ENCODE measurements around the gene FRS2. TPM values are rescaled to one million over a fixed set of nuclear protein-coding genes. Genes with fewer than 3 reads are reported as not detected.

Gene FRS2
- total and polyA plus RNA-seq, 2 donors (not counting 1 experiment from before 2014, with no cell fraction given) = 11.3 to 33.7 TPM

- Histone ChIP-seq H3K4me3 (ENCODE audit: control extremely low read depth in 1 of 5, extremely low read depth in 1 of 5, insufficient read depth in 1 of 5, low read depth in 2 of 5, low read length in 4 of 5) (no peak overlapping the region), H3K9ac (ENCODE audit: low read length) (no peak overlapping the region), H3K27me3 (replicated peaks in 1 of 4; ENCODE audit: control extremely low read depth in 1 of 4, control insufficient read depth in 3 of 4, insufficient read depth in 4 of 4, low read length in 3 of 4) (no peaks in the 10 kb centered on the region), H3K27ac (ENCODE audit: low read length in 2 of 2) (no peak overlapping the region), H3K79me2 (ENCODE audit: control insufficient read depth, insufficient read depth, low read length) (peaks cover 93% of the 10 kb centered on the region), H3K4me2 (replicated peaks; ENCODE audit: low read depth, low read length, poor library complexity, severe bottlenecking) (no peak overlapping the region), H3K36me3 (replicated peaks in 1 of 2; ENCODE audit: control extremely low read depth in 1 of 2, control insufficient read depth in 1 of 2, extremely low read depth in 1 of 2, insufficient read depth in 2 of 2, low read length in 1 of 2) (no peaks in the 10 kb centered on the region), H2AFZ (ENCODE audit: insufficient read depth, low read depth, low read length, poor library complexity, severe bottlenecking) (no peak overlapping the region), H3K4me1 (ENCODE audit: control insufficient read depth in 2 of 2, insufficient read depth in 2 of 2, low read length in 2 of 2) (peaks cover 0 to 4% of the 10 kb centered on the region in 2 donors), H3K9me3 (ENCODE audit: control extremely low read depth in 1 of 3, control insufficient read depth in 2 of 3, insufficient read depth in 1 of 3, low read length in 2 of 3) (peaks cover 0 to 18% (median 3%) of the 10 kb centered on the region in 3 donors), H4K20me1 (ENCODE audit: control insufficient read depth, insufficient read depth, low read length, poor library complexity, severe bottlenecking) (peaks cover 55% of the 10 kb centered on the region)
- POLR2A ChIA-PET = no interaction called here
- Mint-ChIP-seq H3K4me3 (no peak overlapping the region), H3K27ac (no peak overlapping the region), H3K4me1 (peaks cover 35% of the 10 kb centered on the region), H3K9me3 (ENCODE audit: insufficient read depth) (peaks cover 12% of the 10 kb centered on the region), H3K27me3 (no peaks in the 10 kb centered on the region)
- no CpG with 5 or more reads among the region's 2 CpGs for WGBS (ENCODE audit: insufficient coverage)
- TF ChIP-seq CTCF (IDR thresholded peaks at IDR 0.05) (no peak), EZH2 (IDR thresholded peaks at IDR 0.05; ENCODE audit: borderline replicate concordance, insufficient read depth, low read depth, low read length, poor library complexity, severe bottlenecking) (no peak)
- ATAC-seq (ENCODE audit: low read depth) (no peak), DNase-seq (no peak)
- CTCF ChIA-PET = interaction anchor here (0.7 kb wide), 1 partner anchor 151 kb away, joined by 5 read pairs; no protein-coding TSS in a partner anchor
- intact Hi-C loops (cut with micrococcal nuclease) = no loop called here
Measured at GRCh38 chr12:69517406-69517805, 47.2 kb downstream of the FRS2 start.

GRCh38 chr12:69519871-69520270 is 49.7 kb downstream of the FRS2 start:
- no peaks in the 10 kb centered on the region for H3K36me3 ChIP-seq (replicated peaks in 1 of 2; ENCODE audit: control extremely low read depth in 1 of 2, control insufficient read depth in 1 of 2, extremely low read depth in 1 of 2, insufficient read depth in 2 of 2, low read length in 1 of 2)
- Mint-ChIP-seq H3K27me3 (no peaks in the 10 kb centered on the region), H3K4me1 (peaks cover 42% of the 10 kb centered on the region), H3K9me3 (ENCODE audit: insufficient read depth) (peaks cover 18% of the 10 kb centered on the region), H3K4me3 (no peak overlapping the region), H3K27ac (no peak overlapping the region)
- no peak overlapping the region for H3K4me2 ChIP-seq (replicated peaks; ENCODE audit: low read depth, low read length, poor library complexity, severe bottlenecking)
- H4K20me1 ChIP-seq (ENCODE audit: control insufficient read depth, insufficient read depth, low read length, poor library complexity, severe bottlenecking) = peaks cover 65% of the 10 kb centered on the region
- intact Hi-C loops (cut with micrococcal nuclease) = no loop called here
- ChIA-PET POLR2A (no interaction called here), CTCF (no interaction called here)
- H3K27me3 ChIP-seq (replicated peaks in 1 of 4; ENCODE audit: control extremely low read depth in 1 of 4, control insufficient read depth in 3 of 4, insufficient read depth in 4 of 4, low read length in 3 of 4) = no peaks in the 10 kb centered on the region
- no peak overlapping the region for H3K27ac ChIP-seq (ENCODE audit: low read length in 2 of 2)
- H3K4me1 ChIP-seq (ENCODE audit: control insufficient read depth in 2 of 2, insufficient read depth in 2 of 2, low read length in 2 of 2) = peaks cover under 1 to 6% of the 10 kb centered on the region in 2 donors
- DNase-seq (no peak), ATAC-seq (ENCODE audit: low read depth) (no peak)
- H2AFZ ChIP-seq (ENCODE audit: insufficient read depth, low read depth, low read length, poor library complexity, severe bottlenecking) = no peak overlapping the region
- peaks cover 97% of the 10 kb centered on the region for H3K79me2 ChIP-seq (ENCODE audit: control insufficient read depth, insufficient read depth, low read length)
- 93% methylated on average over 2 of the region's 7 CpGs for WGBS (ENCODE audit: insufficient coverage)
- H3K4me3 ChIP-seq (ENCODE audit: control extremely low read depth in 1 of 5, extremely low read depth in 1 of 5, insufficient read depth in 1 of 5, low read depth in 2 of 5, low read length in 4 of 5) = no peak overlapping the region
- TF ChIP-seq EZH2 (IDR thresholded peaks at IDR 0.05; ENCODE audit: borderline replicate concordance, insufficient read depth, low read depth, low read length, poor library complexity, severe bottlenecking) (no peak), CTCF (IDR thresholded peaks at IDR 0.05) (no peak)
- H3K9me3 ChIP-seq (ENCODE audit: control extremely low read depth in 1 of 3, control insufficient read depth in 2 of 3, insufficient read depth in 1 of 3, low read length in 2 of 3) = peaks cover 0 to 24% (median 6%) of the 10 kb centered on the region in 3 donors
- H3K9ac ChIP-seq (ENCODE audit: low read length) = no peak overlapping the region
